Omental fat pad (tissue), 4 donors: ENCODE results near the gene ACTR2. TPM values are rescaled to one million over a fixed set of nuclear protein-coding genes. Genes with fewer than 3 reads are reported as not detected.

Experiments used
- ATAC-seq: fragments of 150-250 bp; one replicate; pipeline ENCODE4 v1.9.1; 2016; ENCODE audit warnings: mild to moderate bottlenecking, moderate library complexity; ENCODE audit not compliant: low FRiP score
- DNase-seq: peaks from one replicate; pipeline ENCODE4 v3.0.0-alpha.2; 2019; ENCODE audit warnings: low spot score
- total RNA-seq, 4 donors: library from RNA; depleted of rRNA; stranded (reverse); fragments of >200 nt; gene quantifications; one replicate each; pipeline ENCODE4 v1.1.0, GENCODE V29; 2016
- TF ChIP-seq, protein P1 (sequence below), 3 donors: fragments of 450-650 bp; IDR thresholded peaks; one replicate each; pipeline ENCODE4 v1.5.1; 2016 to 2017; ENCODE audit warnings: antibody characterized with exemption in 3 of 3, mild to moderate bottlenecking in 3 of 3, moderate library complexity in 2 of 3

ACTR2 gene
- total RNA-seq, 4 donors from 2014 or later = 56.4 to 115 (median 97.1) TPM

DNA sequence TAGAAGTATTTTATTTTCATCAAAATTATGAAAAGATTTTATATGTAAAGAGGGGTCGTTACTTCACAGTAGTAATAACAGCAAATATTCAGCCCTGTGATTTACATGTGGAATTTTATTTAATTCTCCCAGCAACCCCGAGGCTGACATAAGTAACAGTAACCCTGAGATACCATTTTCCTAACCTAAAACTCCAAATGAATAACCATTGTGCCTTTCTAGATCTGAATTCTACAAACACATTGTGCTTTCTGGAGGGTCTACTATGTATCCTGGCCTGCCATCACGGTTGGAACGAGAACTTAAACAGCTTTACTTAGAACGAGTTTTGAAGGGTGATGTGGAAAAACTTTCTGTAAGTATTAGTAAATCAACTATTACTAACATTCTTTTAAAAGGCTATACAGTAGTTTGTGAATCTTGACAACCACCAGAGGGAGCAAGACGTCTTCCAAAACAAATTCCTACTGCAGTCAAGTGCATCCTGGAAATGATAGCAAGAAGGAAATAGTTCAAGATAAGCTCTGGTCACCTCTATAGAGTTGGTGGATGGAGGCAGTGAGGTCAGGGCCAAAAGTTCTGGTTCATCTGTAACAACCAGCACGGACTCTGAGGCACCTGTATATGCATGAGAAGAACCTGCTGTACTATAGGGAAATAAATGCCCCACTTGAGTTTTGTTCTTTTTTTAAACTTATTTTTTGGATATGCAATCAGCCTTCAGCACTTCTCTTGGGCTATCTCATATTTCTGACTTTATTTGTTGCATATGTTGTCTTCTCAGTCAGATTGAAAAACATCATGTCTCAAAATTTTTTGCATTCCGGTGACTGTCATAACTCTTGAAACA is 37.4 kb downstream of the ACTR2 start:
- ATAC-seq (peak; percentile 62), DNase-seq (no peak)
- TF ChIP-seq, protein P1, sequence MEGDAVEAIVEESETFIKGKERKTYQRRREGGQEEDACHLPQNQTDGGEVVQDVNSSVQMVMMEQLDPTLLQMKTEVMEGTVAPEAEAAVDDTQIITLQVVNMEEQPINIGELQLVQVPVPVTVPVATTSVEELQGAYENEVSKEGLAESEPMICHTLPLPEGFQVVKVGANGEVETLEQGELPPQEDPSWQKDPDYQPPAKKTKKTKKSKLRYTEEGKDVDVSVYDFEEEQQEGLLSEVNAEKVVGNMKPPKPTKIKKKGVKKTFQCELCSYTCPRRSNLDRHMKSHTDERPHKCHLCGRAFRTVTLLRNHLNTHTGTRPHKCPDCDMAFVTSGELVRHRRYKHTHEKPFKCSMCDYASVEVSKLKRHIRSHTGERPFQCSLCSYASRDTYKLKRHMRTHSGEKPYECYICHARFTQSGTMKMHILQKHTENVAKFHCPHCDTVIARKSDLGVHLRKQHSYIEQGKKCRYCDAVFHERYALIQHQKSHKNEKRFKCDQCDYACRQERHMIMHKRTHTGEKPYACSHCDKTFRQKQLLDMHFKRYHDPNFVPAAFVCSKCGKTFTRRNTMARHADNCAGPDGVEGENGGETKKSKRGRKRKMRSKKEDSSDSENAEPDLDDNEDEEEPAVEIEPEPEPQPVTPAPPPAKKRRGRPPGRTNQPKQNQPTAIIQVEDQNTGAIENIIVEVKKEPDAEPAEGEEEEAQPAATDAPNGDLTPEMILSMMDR (IDR thresholded peaks at IDR 0.05) = peak in 1 of 3 donors; percentile 6

DNA sequence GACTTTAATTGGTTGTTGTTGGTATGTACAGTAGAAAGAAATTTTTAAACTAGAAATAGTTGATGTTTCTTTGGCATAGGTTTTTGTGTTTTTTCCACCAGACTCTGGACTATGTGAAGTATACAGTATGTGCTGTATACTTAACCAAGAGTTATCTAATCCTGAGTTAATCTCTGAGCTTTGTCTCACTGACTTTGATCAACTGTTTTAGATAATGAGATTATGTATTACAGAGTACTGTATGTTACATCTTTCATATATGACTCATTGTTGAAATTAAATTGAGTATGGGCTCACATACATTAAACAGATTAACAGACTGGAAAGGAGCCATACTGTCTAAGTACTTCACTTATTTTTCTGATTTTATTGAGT is 38.0 kb downstream of the ACTR2 start:
- DNase-seq = no peak
- TF ChIP-seq, protein P1 (IDR thresholded peaks at IDR 0.05) = no peak
- no peak for ATAC-seq

DNA sequence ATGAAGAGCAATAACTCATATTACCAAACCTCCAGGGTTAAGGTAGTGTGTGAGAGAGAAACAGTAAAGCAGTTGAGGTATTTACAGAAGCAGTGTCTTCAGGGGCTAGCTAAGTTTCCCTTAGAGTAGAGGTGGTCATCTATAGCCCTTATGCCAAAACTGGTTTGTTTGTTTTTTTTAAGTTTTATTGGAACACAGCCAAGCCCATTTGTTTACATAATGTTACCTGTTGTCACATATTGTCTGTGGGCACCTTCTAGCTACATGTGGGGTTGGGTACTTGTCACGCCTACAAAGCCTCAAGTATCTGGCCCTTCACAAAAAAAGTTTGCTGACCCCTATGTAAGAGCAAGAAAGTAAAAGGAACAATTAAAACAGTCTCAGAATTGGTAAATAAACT is 39.4 kb downstream of the ACTR2 start:
- TF ChIP-seq, protein P1 (IDR thresholded peaks at IDR 0.05) = no peak
- ATAC-seq = no peak
- no peak for DNase-seq

DNA sequence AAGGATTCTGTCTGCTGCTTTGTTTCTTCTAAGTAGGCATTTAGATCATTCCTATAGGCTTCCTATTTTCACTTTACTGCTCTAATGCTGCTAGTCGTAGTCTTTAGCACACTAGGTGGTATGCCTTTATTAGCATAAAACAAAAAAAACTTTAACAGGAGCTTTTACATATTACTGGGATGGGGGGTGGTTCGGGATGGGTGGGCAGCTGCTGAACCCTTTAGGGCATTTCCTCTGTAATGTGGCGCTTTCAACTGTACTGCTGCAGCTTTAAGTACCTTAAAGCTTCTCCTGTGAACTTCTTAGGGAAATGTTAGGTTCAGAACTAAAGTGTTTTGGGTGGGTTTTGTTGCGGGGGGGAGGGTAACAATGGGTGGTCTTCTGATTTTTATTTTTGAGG is 41.3 kb downstream of the ACTR2 start:
- DNase-seq (no peak), ATAC-seq (no peak)
- TF ChIP-seq, protein P1 (IDR thresholded peaks at IDR 0.05) = no peak

DNA sequence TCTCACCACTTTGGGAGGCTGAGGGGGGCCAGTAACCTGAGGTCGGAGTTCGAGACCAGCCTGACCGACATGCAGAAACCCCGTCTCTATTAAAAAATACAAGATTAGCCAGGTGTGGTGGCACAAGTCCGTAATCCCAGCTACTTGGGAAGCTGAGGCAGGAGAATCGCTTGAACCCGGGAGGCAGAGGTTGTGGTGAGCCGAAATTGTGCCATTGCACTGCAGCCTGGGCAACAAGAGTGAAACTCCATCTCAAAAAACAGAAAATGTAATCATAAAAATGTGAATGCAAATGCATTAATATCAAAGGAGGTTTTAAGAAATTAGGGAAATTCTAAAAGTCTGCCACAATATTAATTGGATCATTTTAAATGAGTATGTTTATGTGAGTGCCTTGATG is 45.7 kb downstream of the ACTR2 start:
- TF ChIP-seq, protein P1 (IDR thresholded peaks at IDR 0.05) = no peak
- ATAC-seq (no peak), DNase-seq (no peak)

DNA sequence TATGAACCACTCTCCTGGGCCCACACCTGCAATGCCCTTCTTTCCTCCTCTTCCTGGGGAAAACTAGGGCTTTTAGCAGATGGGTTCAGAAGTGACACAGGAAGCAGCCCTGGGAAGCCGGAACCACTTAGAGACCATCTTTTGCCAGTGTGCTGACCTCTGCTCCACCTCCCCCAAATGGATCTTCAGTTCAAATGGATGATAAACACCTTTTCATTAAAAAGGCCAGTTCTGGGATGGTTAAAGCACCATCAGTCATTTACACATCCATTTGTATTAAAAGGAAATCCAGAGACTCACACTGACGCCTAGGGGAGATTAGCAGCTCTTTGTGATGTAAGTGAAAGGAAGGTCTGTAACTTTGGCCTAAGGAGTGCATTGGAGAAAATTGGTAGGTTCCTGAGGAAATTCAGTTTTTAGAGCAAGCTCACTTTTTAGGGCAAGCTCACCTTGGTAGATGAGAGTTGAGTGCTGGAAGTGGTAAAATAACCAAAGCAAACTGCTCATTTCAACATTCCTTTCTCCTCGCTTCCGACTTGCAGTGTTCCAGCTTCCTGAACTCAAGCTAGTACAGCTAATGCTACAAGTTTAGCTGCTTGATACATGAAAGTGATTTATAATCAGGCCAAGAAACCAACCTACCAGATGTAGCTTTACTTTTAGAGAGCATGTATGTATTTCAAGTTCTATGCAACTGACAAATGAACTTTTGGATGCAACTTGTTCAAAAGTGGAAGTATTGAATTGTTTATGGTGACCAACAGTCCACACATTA is 47.7 kb downstream of the ACTR2 start:
- DNase-seq (no peak), ATAC-seq (no peak)
- TF ChIP-seq, protein P1 (IDR thresholded peaks at IDR 0.05) = no peak
